GM21423 (cell line): Measurements from ENCODE around the gene RNF34.

Source experiments
- ATAC-seq: cut with Tn5 transposase; IDR thresholded peaks from one replicate; pipeline ENCODE4 v1.9.1; 2021; ENCODE audit warnings: mild to moderate bottlenecking, moderate library complexity; ENCODE audit not compliant: unreplicated experiment

Gene RNF34

DNA sequence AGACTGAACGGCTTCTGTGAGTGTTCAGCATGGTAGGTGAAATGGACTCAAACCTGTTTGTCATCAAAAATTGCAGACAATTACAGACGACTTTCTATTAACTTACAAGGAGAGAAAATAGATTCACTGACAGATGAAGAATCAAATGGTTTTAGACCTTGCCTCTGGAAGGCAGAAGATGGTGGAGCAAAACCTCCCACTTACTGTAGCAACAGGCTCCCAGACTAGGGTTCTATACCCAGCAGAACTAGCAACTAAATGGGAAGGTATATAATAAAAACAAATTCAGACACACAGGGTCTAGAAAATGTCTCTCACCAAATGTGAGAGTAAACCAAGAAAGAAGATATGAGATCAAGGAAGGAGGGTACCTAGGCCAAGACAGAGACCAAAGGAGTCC, 36.8 kb downstream of the RNF34 start:
- no peak for ATAC-seq

GRCh38 chr12:121438905-121439304, 39.0 kb downstream of the RNF34 start:
- no peak for ATAC-seq

GRCh38 chr12:121439715-121440114, 39.8 kb downstream of the RNF34 start:
- no peak for ATAC-seq

- ATAC-seq, result no peak
Observed at GRCh38 chr12:121440768-121441167, 40.9 kb downstream of the RNF34 start.

DNA sequence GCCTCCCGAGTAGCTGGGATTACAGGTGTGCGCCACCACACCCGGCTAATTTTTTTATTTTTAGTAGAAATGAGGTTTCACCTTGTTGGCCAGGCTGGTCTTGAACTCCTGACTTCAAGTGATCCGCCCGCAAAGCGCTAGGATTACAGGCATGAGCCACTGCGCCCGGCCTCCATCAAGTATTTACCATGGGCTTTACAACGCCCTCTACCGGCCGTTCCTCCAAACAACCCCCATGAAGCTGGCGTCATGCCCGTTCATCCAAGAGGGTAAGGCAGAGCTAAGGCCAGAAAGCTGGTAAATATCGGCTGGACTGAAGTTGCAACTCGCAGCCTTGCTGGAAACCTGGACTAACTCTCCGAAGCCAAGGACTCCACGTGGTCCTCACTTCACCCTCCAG, 41.6 kb downstream of the RNF34 start:
- no peak for ATAC-seq

GRCh38 chr12:121442028-121442948, 42.4 kb downstream of the RNF34 start:
- ATAC-seq, result no peak

DNA sequence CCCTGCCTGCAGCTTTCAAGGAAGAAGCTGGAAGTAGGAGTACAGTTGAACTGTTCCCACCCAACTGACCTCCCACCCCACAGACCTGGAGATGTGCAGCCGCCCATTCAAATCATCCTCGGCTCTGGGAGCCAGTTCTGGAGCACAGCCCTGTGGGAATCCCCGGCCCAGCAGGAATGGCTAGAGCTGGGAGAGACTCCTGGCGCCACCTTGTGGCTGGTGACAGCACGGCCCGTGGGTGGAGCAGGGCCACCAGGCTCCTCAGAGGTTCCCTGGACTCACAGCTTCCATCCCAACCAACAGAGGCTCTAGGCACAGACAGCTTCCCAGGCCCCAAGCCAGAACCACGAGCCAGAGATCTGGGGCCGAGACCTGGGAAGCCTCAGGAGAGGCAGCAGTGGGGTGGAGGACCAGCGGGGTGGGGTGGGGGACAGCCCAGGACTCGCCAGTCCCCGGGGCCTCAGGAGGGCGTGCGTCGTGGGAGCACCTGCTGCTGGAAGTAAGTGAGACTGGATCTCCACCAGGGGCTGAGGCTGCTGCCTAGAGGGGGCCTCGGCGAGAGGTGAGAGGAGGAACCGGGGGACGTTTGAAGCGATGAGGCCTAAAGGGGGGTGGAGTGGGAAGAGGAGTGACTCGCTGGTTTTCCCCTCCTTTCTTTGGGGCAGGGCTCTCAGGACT, 43.4 kb downstream of the RNF34 start:
- no peak for ATAC-seq

- no peak for ATAC-seq
Observed at GRCh38 chr12:121443911-121444841, 44.3 kb downstream of the RNF34 start.

GRCh38 chr12:121444842-121445202, 44.9 kb downstream of the RNF34 start:
- ATAC-seq, result no peak

DNA sequence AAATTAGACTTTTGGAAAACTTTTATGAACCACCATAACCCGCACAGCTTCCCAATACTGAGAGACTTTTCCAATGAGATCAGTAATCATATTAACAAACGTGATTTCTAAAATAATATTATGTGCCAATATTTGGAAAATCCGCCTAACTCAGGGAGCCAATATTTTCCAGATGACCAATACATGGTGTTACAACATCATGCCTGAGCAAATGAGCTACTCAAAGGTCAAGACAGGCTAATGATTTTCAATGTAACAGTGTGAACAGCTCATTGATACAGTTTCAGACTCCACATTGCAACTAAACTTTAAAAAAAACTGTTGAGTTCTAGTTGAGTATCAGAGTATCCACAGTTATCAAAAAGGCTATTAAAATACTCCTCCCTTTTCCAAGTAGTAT, 46.8 kb downstream of the RNF34 start:
- no peak for ATAC-seq

GRCh38 chr12:121448771-121449315, 48.9 kb downstream of the RNF34 start:
- no peak for ATAC-seq

DNA sequence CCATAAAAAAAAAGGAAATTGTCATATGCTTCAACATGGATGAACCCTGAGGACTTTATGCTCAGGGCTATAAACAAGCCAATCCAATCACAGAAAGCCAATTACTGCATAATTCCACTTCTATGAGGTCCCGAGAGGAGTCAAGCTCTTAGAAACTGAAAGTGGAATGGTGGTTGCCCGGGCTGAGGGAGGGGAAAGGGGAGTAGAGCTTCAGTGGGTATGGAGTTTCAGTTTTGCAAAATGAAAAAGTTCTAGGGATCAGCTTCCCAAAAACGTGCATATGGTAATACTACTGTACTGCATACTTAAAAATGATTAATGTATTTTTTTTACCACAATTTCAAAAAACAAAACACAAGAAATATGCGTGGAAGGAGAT, 52.0 kb downstream of the RNF34 start:
- no peak for ATAC-seq

DNA sequence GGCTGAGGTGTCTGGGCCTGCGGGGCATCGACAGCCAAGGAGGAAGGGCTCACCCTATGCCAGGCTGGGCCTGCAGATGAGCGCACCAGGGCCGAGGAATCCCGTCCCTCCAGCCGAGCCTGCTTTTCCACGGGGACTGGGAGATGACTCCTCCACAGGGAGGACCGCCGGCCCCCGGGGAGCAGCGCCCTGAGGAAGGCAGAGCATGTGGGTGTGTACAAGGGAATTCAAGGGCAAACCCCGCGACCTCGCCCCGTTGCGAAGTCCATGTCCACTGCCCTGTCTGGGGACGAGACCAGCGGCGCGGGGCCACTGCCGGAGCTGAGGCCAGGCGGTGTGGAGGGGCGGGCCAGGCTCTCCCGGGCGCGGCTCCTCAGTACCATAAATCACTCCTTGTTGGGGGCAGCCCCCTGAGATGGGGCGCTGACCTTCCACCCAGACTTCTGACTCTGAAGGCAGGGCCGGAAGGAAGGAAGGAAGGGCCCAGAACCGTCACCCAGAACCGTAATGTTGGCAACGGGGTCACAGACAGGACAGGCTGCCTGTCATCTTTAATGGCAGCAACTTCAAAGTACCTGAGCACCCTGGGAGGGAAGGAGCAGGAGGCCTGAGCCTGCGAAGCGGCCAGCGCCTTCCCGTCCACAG, 52.5 kb downstream of the RNF34 start:
- no peak for ATAC-seq

DNA sequence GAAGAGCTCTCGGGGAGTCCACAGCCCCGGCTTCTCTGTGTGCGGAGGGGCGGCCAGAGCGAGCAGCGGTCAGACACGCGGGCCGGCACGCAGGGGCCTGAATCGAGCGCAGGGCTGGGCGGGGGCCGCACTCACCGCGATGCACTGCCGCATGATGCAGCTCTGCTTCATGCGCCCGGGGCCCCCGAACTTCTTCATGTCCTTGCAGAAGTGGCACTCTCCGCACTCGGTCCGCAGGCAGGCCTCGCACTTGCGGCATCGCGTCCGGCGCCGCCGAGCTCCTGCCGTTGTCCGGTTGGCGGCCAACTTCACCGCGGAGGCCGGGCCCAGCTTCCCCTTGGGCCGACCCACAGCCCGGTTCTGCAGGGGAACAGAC, 53.1 kb downstream of the RNF34 start:
- ATAC-seq, result no peak

DNA sequence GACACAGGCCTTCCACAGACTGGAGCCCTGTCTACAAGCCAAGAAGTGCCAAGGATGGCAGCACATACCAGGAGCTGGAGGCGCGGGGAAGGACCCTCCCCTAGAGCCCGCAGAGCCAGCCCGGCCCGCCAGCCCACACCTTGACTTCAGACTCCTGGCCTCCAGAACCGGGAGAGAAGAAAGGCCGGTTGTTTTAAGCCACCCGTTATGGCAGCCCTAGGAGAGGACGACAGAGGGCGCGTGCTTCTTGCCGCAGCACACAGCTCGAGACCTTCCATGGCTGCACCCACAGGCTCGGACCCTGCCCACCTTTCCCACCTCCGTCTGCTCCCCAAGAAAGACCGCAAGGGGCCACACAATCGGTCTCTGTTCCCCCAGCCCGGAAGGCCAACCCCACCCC, 53.7 kb downstream of the RNF34 start:
- ATAC-seq, result no peak

GRCh38 chr12:121454921-121455320, 55.0 kb downstream of the RNF34 start:
- ATAC-seq, result no peak

DNA sequence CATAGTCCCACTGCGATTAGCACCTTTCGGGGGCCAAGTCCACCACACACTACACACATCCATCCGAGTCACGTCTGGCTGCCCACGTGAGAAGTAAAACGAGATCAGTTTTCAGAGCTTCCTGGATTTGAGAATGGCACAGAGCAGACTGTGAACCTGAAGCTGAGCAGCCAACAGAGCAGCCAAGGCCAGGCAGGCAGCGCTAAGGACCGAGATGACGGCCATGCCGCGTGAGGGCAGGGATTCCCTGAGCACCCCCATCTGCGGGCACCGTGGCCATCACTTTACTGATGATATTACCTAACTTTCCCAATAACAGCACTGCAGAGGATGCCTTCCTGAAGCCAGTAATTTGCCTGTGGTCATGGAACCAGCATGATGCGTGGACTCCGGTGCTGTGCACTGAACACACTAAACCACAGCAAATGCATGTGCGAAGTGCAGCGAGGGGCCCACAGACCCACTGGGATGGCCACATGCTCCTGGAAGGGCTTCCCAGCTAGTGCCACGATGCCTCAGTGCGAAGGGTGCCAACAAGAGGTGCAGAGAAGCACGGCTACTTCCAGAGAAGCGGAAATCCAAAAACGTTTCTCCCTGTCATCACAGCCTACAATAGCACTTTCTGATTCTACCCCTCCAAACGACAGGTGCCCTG, 56.0 kb downstream of the RNF34 start:
- ATAC-seq, result no peak

DNA sequence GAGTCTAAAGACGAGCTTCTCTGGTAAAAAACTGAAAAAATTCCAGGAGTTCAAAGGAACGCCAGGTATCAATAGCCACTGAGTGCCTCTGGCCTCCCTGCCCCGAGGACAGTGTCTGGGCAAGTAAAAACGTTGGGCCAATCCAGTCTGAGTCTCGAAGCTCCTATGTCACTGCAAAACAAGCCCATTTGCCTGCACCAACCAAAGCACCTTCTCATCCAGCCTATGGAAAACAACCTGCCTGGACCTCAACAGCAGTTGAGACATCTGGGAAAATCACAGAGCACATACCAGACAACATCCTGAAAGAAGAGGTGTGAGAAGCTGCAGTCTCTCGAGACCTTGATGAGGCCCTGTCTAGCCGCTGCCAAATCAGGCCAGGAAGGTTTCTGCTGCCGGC, 56.6 kb downstream of the RNF34 start:
- ATAC-seq, result no peak

GRCh38 chr12:121461048-121461447, 61.1 kb downstream of the RNF34 start:
- no peak for ATAC-seq

- no peak for ATAC-seq
Observed at GRCh38 chr12:121464331-121464730, 64.4 kb downstream of the RNF34 start.
